ENCODE results near the gene CDC42BPG.

GRCh38 chr11:64865286-64866172, 21.1 kb upstream of the CDC42BPG start:
- TF ChIP-seq, protein P1, sequence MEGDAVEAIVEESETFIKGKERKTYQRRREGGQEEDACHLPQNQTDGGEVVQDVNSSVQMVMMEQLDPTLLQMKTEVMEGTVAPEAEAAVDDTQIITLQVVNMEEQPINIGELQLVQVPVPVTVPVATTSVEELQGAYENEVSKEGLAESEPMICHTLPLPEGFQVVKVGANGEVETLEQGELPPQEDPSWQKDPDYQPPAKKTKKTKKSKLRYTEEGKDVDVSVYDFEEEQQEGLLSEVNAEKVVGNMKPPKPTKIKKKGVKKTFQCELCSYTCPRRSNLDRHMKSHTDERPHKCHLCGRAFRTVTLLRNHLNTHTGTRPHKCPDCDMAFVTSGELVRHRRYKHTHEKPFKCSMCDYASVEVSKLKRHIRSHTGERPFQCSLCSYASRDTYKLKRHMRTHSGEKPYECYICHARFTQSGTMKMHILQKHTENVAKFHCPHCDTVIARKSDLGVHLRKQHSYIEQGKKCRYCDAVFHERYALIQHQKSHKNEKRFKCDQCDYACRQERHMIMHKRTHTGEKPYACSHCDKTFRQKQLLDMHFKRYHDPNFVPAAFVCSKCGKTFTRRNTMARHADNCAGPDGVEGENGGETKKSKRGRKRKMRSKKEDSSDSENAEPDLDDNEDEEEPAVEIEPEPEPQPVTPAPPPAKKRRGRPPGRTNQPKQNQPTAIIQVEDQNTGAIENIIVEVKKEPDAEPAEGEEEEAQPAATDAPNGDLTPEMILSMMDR (conservative IDR thresholded peaks at IDR 0.05 in 1 of 2, IDR thresholded peaks at IDR 0.05 in 1 of 2; ENCODE audit: low read depth in 1 of 2, low read length in 2 of 2), result no peak
- no peak for TF ChIP-seq EZH2 (IDR thresholded peaks at IDR 0.05; ENCODE audit: low read length, missing control alignments)
